Ovary (tissue), 3 donors: ENCODE data around the gene NCKAP1.

Source experiments
- EP300 ChIP-seq: sonication (generic); formaldehyde crosslinking; IDR thresholded peaks from one replicate; pipeline ENCODE4 v1.6.1; 2017; ENCODE audit warnings: antibody characterized with exemption
- POLR2A ChIP-seq: fragments of 450-650 bp; IDR thresholded peaks from one replicate; pipeline ENCODE4 v1.6.1; 2017; ENCODE audit warnings: antibody characterized with exemption, mild to moderate bottlenecking, moderate library complexity
- TF ChIP-seq, protein P1 (sequence below), 3 donors: fragments of 450-650 bp in 2 of 3; fragments of 200-600 bp in 1 of 3; IDR thresholded peaks; one replicate each; pipeline versions ENCODE4 v1.5.1 to v1.8.0; 2016 to 2022; ENCODE audit warnings: antibody characterized with exemption in 3 of 3, mild to moderate bottlenecking in 1 of 3
- donor health status: DM: no; HTN: no; CAD: no.

DNA sequence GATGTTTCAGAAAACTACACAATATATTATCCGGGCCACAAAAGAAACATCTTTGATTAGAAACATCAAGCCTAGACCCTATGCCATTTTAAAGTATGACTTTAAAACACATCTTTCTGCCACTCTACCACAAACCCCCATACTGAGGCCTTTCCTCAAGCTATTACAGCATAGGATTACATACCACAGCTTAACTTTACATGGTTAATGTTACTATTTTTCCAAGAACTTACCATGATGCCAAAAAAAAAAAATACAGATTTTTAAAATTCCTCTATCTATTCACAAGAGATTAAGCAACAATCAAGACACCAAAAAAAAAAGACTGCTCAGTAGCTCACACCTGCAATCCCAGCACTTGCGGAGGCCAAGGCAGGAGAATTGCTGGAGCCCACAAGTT, 9.0 kb downstream of the NCKAP1 start:
- TF ChIP-seq, protein P1, sequence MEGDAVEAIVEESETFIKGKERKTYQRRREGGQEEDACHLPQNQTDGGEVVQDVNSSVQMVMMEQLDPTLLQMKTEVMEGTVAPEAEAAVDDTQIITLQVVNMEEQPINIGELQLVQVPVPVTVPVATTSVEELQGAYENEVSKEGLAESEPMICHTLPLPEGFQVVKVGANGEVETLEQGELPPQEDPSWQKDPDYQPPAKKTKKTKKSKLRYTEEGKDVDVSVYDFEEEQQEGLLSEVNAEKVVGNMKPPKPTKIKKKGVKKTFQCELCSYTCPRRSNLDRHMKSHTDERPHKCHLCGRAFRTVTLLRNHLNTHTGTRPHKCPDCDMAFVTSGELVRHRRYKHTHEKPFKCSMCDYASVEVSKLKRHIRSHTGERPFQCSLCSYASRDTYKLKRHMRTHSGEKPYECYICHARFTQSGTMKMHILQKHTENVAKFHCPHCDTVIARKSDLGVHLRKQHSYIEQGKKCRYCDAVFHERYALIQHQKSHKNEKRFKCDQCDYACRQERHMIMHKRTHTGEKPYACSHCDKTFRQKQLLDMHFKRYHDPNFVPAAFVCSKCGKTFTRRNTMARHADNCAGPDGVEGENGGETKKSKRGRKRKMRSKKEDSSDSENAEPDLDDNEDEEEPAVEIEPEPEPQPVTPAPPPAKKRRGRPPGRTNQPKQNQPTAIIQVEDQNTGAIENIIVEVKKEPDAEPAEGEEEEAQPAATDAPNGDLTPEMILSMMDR (IDR thresholded peaks at IDR 0.05) = no peak
- no peak for TF ChIP-seq EP300
- no peak for TF ChIP-seq POLR2A
